VCaP (cell line): ENCODE measurements around the gene COL21A1.

ENCODE experiments used
- H3K27ac ChIP-seq: fragments of 450-650 bp; 2 replicates; pipeline ENCODE4 v1.5.1; 2017
- CTCF ChIP-seq: fragments of 450-650 bp; conservative IDR thresholded peaks from 2 replicates; pipeline ENCODE4 v1.5.1; 2017; ENCODE audit warnings: mild to moderate bottlenecking, moderate library complexity

COL21A1 gene

GRCh38 chr6:56259234-56260077 lies 12.1 kb upstream of the COL21A1 start:
- no peak overlapping the region for H3K27ac ChIP-seq

GRCh38 chr6:56255349-56255748 lies 8.0 kb upstream of the COL21A1 start:
- no peak overlapping the region for H3K27ac ChIP-seq
- TF ChIP-seq CTCF, result no peak

More at GRCh38 chr6:56259234-56260077, 12.1 kb upstream of the COL21A1 start:
- TF ChIP-seq CTCF, result no peak

- H3K27ac ChIP-seq, result no peak overlapping the region
Observed at GRCh38 chr6:56250266-56250665, 2.9 kb upstream of the COL21A1 start.

GRCh38 chr6:56247654-56248122 lies 308 bp upstream of the COL21A1 start:
- no peak overlapping the region for H3K27ac ChIP-seq
- TF ChIP-seq CTCF, result no peak

More at GRCh38 chr6:56250266-56250665, 2.9 kb upstream of the COL21A1 start:
- no peak for TF ChIP-seq CTCF

- H3K27ac ChIP-seq, result no peak overlapping the region
- TF ChIP-seq CTCF, result no peak
Observed at GRCh38 chr6:56246541-56246880, 869 bp downstream of the COL21A1 start.

- H3K27ac ChIP-seq, result no peak overlapping the region
Observed at GRCh38 chr6:56245903-56246351, 1.5 kb downstream of the COL21A1 start.

More at GRCh38 chr6:56245903-56246351, 1.5 kb downstream of the COL21A1 start:
- TF ChIP-seq CTCF, result no peak
